ENCODE results near the gene CTNNA3. TPM values are rescaled to one million over a fixed set of nuclear protein-coding genes. Genes with fewer than 3 reads are reported as not detected.

The CTNNA3 gene
- total RNA-seq, 2 donors from 2014 or later: 20.3 to 23.8 TPM

- Histone ChIP-seq H3K27ac (no peak overlapping the region), H3K4me3 (no peak overlapping the region), H3K9me3 (no peaks in the 10 kb centered on the region), H3K36me3 (no peaks in the 10 kb centered on the region), H3K4me1 (no peaks in the 10 kb centered on the region), H3K27me3 (no peaks in the 10 kb centered on the region)
- no peak for TF ChIP-seq CTCF (IDR thresholded peaks at IDR 0.05)
- DNase-seq (ENCODE audit: low spot score): no peak
These were observed 886.6 kb downstream of the CTNNA3 start for GRCh38 chr10:66809402-66809801.

- TF ChIP-seq CTCF (IDR thresholded peaks at IDR 0.05): no peak
- Histone ChIP-seq H3K27ac (no peak overlapping the region), H3K4me1 (no peaks in the 10 kb centered on the region), H3K9me3 (no peaks in the 10 kb centered on the region), H3K4me3 (no peak overlapping the region), H3K36me3 (no peaks in the 10 kb centered on the region), H3K27me3 (no peaks in the 10 kb centered on the region)
- no peak for DNase-seq (ENCODE audit: low spot score)
These were observed 890.4 kb downstream of the CTNNA3 start for GRCh38 chr10:66805612-66806011.

- no peak for TF ChIP-seq CTCF (IDR thresholded peaks at IDR 0.05)
- no peak for DNase-seq (ENCODE audit: low spot score)
- Histone ChIP-seq H3K27ac (no peak overlapping the region), H3K4me3 (no peak overlapping the region), H3K36me3 (no peaks in the 10 kb centered on the region), H3K27me3 (no peaks in the 10 kb centered on the region), H3K9me3 (no peaks in the 10 kb centered on the region), H3K4me1 (no peaks in the 10 kb centered on the region)
These were observed 891.0 kb downstream of the CTNNA3 start for GRCh38 chr10:66804962-66805361.

- H3K9me3 ChIP-seq: no peaks in the 10 kb centered on the region
- H3K36me3 ChIP-seq: no peaks in the 10 kb centered on the region
- no peak for TF ChIP-seq CTCF (IDR thresholded peaks at IDR 0.05)
- H3K4me1 ChIP-seq: no peaks in the 10 kb centered on the region
- no peak overlapping the region for H3K27ac ChIP-seq
- H3K4me3 ChIP-seq: no peak overlapping the region
- no peak for DNase-seq (ENCODE audit: low spot score)
- no peaks in the 10 kb centered on the region for H3K27me3 ChIP-seq
These were observed 892.8 kb downstream of the CTNNA3 start for GRCh38 chr10:66803174-66803573.

- Histone ChIP-seq H3K27me3 (no peaks in the 10 kb centered on the region), H3K4me1 (no peaks in the 10 kb centered on the region), H3K36me3 (no peaks in the 10 kb centered on the region), H3K9me3 (no peaks in the 10 kb centered on the region), H3K4me3 (no peak overlapping the region), H3K27ac (no peak overlapping the region)
- no peak for TF ChIP-seq CTCF (IDR thresholded peaks at IDR 0.05)
- DNase-seq (ENCODE audit: low spot score): no peak
These were observed 896.5 kb downstream of the CTNNA3 start for GRCh38 chr10:66799474-66799873.

- no peaks in the 10 kb centered on the region for H3K36me3 ChIP-seq
- H3K4me1 ChIP-seq: no peaks in the 10 kb centered on the region
- no peak for DNase-seq (ENCODE audit: low spot score)
- H3K27ac ChIP-seq: no peak overlapping the region
- no peak for TF ChIP-seq CTCF (IDR thresholded peaks at IDR 0.05)
- no peak overlapping the region for H3K4me3 ChIP-seq
- H3K27me3 ChIP-seq: no peaks in the 10 kb centered on the region
- no peaks in the 10 kb centered on the region for H3K9me3 ChIP-seq
These were observed 900.1 kb downstream of the CTNNA3 start for GRCh38 chr10:66795866-66796265.

All from right atrium auricular region (tissue), 2 donors.